HEK293 (cell line): ENCODE measurements around the gene IQCB1.

Source experiments
- CTCF ChIA-PET: fragments of 350-600 bp; formaldehyde crosslinking; extraction: SDS; loops from one replicate; lab custom pipeline; 2021; ENCODE audit warnings: antibody characterized with exemption; lab: Yijun Ruan, JAX
- POLR2A ChIA-PET: fragments of 300-600 bp; formaldehyde crosslinking; extraction: SDS; loops from one replicate; lab custom pipeline; 2020; ENCODE audit warnings: antibody characterized with exemption, inconsistent platforms; lab: Yijun Ruan, JAX
- H3K27ac ChIP-seq: fragments of 200-500 bp; sonication (Bioruptor generic); 2 replicates; pipeline ENCODE4 v1.5.1; 2014; ENCODE audit warnings: low read depth, low read length, control low read depth, inconsistent platforms; ENCODE audit errors: extremely low read depth
- H3K36me3 ChIP-seq, 2 experiments: fragments of 200-500 bp in 1 of 2; sonication (Bioruptor generic) in 1 of 2; 1 replicate in 1 of 2; 2 replicates in 1 of 2; pipeline ENCODE4 v1.5.1; 2014 to 2017; ENCODE audit warnings: inconsistent platforms in 2 of 2, low read length in 2 of 2; ENCODE audit not compliant: control insufficient read depth in 2 of 2, insufficient read depth in 1 of 2
- H3K4me1 ChIP-seq: fragments of 200-500 bp; sonication (Bioruptor generic); 2 replicates; pipeline ENCODE4 v1.5.1; 2014; ENCODE audit warnings: mild to moderate bottlenecking, low read length, inconsistent platforms; ENCODE audit not compliant: control insufficient read depth, insufficient read depth
- H3K4me3 ChIP-seq: 2 replicates; pipeline ENCODE4 v1.5.1; 2011; ENCODE audit warnings: low read depth, mild to moderate bottlenecking, control low read depth, low read length, moderate library complexity
- H3K9me3 ChIP-seq: fragments of 200-500 bp; sonication (Bioruptor generic); 2 replicates; pipeline ENCODE4 v1.5.1; 2014; ENCODE audit warnings: low read depth, low read length, inconsistent platforms; ENCODE audit not compliant: control insufficient read depth, insufficient read depth
- HIC1 ChIP-seq: fragments of 450-650 bp; formaldehyde crosslinking; IDR thresholded peaks from 2 replicates; pipeline ENCODE4 v1.5.1; 2016; ENCODE audit warnings: missing biosample characterization, missing genetic modification characterization
- MZF1 ChIP-seq: fragments of 450-650 bp; formaldehyde crosslinking; IDR thresholded peaks from 2 replicates; pipeline ENCODE4 v1.5.1; 2017; ENCODE audit warnings: missing biosample characterization, missing genetic modification characterization, borderline replicate concordance
- PRDM2 ChIP-seq: fragments of 450-650 bp; formaldehyde crosslinking; IDR thresholded peaks from 2 replicates; pipeline ENCODE4 v1.5.1; 2016; ENCODE audit warnings: missing biosample characterization, missing genetic modification characterization, borderline replicate concordance
- RBAK ChIP-seq: fragments of 450-650 bp; formaldehyde crosslinking; IDR thresholded peaks from 2 replicates; pipeline ENCODE4 v1.5.1; 2016; ENCODE audit warnings: missing biosample characterization, missing genetic modification characterization
- TSHZ1 ChIP-seq: fragments of 450-650 bp; formaldehyde crosslinking; IDR thresholded peaks from 2 replicates; pipeline ENCODE4 v1.5.1; 2016; ENCODE audit warnings: missing biosample characterization, missing genetic modification characterization, borderline replicate concordance
- YY2 ChIP-seq: fragments of 450-650 bp; formaldehyde crosslinking; IDR thresholded peaks from 2 replicates; pipeline ENCODE4 v1.5.1; 2016; ENCODE audit warnings: missing biosample characterization, missing genetic modification characterization
- ZFHX2 ChIP-seq: fragments of 450-650 bp; formaldehyde crosslinking; conservative IDR thresholded peaks from 2 replicates; pipeline ENCODE4 v1.5.1; 2016; ENCODE audit warnings: missing biosample characterization, missing genetic modification characterization
- ZNF114 ChIP-seq: fragments of 450-650 bp; formaldehyde crosslinking; IDR thresholded peaks from 2 replicates; pipeline ENCODE4 v1.5.0; 2017; ENCODE audit warnings: missing biosample characterization, missing genetic modification characterization
- ZNF223 ChIP-seq: fragments of 450-650 bp; formaldehyde crosslinking; IDR thresholded peaks from 2 replicates; pipeline ENCODE4 v1.5.1; 2016; ENCODE audit warnings: missing biosample characterization, missing genetic modification characterization
- ZNF560 ChIP-seq: fragments of 450-650 bp; formaldehyde crosslinking; IDR thresholded peaks from 2 replicates; pipeline ENCODE4 v1.5.1; 2017; ENCODE audit warnings: missing biosample characterization, missing genetic modification characterization, borderline replicate concordance
- ZNF660 ChIP-seq: fragments of 450-650 bp; IDR thresholded peaks from 2 replicates; pipeline ENCODE4 v1.5.1; 2018; ENCODE audit warnings: missing biosample characterization, mild to moderate bottlenecking, missing genetic modification characterization
- ZNF677 ChIP-seq: fragments of 450-650 bp; IDR thresholded peaks from 2 replicates; pipeline ENCODE4 v1.5.0; 2018; ENCODE audit warnings: missing biosample characterization, mild to moderate bottlenecking, missing genetic modification characterization, moderate library complexity
- ZXDB ChIP-seq: fragments of 450-650 bp; formaldehyde crosslinking; IDR thresholded peaks from 2 replicates; pipeline ENCODE4 v1.5.1; 2016; ENCODE audit warnings: missing biosample characterization, missing genetic modification characterization
- TF ChIP-seq, protein P1 (sequence below): fragments of 450-650 bp; formaldehyde crosslinking; IDR thresholded peaks from 2 replicates; pipeline ENCODE4 v1.5.1; 2016; ENCODE audit warnings: missing biosample characterization, missing genetic modification characterization
- TF ChIP-seq, protein P2 (sequence below): fragments of 450-650 bp; formaldehyde crosslinking; IDR thresholded peaks from 2 replicates; pipeline ENCODE4 v1.5.1; 2016; ENCODE audit warnings: missing biosample characterization, missing genetic modification characterization, low read depth
- TF ChIP-seq, protein P3 (sequence below): fragments of 450-650 bp; formaldehyde crosslinking; IDR thresholded peaks from 2 replicates; pipeline ENCODE4 v1.5.1; 2017; ENCODE audit warnings: missing biosample characterization, mild to moderate bottlenecking, missing genetic modification characterization, moderate library complexity
- TF ChIP-seq, protein P4 (sequence below): IDR thresholded peaks from 2 replicates; pipeline ENCODE4 v1.6.1; 2011; ENCODE audit warnings: mild to moderate bottlenecking, low read depth, low read length, borderline replicate concordance

Gene IQCB1

DNA sequence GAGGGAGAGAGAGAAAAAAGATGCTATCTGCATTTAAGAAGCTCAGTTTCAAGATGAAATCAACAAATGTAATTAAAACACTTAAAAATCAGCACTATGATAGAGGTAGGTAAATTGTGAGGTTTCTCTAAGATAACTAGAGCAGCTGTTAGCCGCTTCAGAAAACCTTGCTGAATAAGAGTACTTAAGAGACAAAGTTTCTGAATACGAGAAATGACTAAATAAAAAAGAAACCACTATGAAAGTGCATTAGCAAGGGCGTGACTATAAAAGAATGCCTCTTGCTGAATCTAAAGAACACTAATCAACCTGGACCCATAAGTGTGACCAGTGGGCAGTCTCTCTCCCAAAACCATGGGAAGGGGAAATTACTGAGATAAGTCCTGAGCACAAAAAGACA is 41.8 kb downstream of the IQCB1 start (continued):
- TF ChIP-seq, protein P1, sequence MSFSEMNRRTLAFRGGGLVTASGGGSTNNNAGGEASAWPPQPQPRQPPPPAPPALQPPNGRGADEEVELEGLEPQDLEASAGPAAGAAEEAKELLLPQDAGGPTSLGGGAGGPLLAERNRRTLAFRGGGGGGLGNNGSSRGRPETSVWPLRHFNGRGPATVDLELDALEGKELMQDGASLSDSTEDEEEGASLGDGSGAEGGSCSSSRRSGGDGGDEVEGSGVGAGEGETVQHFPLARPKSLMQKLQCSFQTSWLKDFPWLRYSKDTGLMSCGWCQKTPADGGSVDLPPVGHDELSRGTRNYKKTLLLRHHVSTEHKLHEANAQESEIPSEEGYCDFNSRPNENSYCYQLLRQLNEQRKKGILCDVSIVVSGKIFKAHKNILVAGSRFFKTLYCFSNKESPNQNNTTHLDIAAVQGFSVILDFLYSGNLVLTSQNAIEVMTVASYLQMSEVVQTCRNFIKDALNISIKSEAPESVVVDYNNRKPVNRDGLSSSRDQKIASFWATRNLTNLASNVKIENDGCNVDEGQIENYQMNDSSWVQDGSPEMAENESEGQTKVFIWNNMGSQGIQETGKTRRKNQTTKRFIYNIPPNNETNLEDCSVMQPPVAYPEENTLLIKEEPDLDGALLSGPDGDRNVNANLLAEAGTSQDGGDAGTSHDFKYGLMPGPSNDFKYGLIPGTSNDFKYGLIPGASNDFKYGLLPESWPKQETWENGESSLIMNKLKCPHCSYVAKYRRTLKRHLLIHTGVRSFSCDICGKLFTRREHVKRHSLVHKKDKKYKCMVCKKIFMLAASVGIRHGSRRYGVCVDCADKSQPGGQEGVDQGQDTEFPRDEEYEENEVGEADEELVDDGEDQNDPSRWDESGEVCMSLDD (tag by site-specific recombination), result no peak
- TF ChIP-seq ZNF560 (tag by site-specific recombination) (no peak), HIC1 (no peak), ZXDB (tag by site-specific recombination) (no peak), RBAK (tag by site-specific recombination) (no peak), ZNF677 (no peak), MZF1 (tag by site-specific recombination) (no peak), ZNF660 (no peak), PRDM2 (tag by site-specific recombination) (no peak), ZNF223 (tag by site-specific recombination) (no peak)
- TF ChIP-seq, protein P2, sequence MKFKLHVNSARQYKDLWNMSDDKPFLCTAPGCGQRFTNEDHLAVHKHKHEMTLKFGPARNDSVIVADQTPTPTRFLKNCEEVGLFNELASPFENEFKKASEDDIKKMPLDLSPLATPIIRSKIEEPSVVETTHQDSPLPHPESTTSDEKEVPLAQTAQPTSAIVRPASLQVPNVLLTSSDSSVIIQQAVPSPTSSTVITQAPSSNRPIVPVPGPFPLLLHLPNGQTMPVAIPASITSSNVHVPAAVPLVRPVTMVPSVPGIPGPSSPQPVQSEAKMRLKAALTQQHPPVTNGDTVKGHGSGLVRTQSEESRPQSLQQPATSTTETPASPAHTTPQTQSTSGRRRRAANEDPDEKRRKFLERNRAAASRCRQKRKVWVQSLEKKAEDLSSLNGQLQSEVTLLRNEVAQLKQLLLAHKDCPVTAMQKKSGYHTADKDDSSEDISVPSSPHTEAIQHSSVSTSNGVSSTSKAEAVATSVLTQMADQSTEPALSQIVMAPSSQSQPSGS (tag by site-specific recombination), result no peak

GRCh38 chr3:121786485-121786884 is 48.4 kb downstream of the IQCB1 start:
- Histone ChIP-seq H3K27ac (no peak overlapping the region), H3K4me1 (no peaks in the 10 kb centered on the region), H3K4me3 (no peak overlapping the region), H3K9me3 (no peaks in the 10 kb centered on the region), H3K36me3 (peaks cover 11 to 78% of the 10 kb centered on the region in 2 experiments)
- ChIA-PET CTCF (no interaction called here), POLR2A (no interaction called here)
- no peak for TF ChIP-seq ZNF114 (tag by site-specific recombination)
- TF ChIP-seq TSHZ1 (tag by site-specific recombination), result no peak
- TF ChIP-seq ZFHX2, result no peak
- TF ChIP-seq, protein P3, sequence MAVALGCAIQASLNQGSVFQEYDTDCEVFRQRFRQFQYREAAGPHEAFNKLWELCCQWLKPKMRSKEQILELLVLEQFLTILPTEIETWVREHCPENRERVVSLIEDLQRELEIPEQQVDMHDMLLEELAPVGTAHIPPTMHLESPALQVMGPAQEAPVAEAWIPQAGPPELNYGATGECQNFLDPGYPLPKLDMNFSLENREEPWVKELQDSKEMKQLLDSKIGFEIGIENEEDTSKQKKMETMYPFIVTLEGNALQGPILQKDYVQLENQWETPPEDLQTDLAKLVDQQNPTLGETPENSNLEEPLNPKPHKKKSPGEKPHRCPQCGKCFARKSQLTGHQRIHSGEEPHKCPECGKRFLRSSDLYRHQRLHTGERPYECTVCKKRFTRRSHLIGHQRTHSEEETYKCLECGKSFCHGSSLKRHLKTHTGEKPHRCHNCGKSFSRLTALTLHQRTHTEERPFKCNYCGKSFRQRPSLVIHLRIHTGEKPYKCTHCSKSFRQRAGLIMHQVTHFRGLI, result no peak
- TF ChIP-seq YY2 (tag by site-specific recombination), result no peak
- TF ChIP-seq, protein P4, sequence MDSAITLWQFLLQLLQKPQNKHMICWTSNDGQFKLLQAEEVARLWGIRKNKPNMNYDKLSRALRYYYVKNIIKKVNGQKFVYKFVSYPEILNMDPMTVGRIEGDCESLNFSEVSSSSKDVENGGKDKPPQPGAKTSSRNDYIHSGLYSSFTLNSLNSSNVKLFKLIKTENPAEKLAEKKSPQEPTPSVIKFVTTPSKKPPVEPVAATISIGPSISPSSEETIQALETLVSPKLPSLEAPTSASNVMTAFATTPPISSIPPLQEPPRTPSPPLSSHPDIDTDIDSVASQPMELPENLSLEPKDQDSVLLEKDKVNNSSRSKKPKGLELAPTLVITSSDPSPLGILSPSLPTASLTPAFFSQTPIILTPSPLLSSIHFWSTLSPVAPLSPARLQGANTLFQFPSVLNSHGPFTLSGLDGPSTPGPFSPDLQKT, result no peak
